HG02798 (cell line): ENCODE results near the gene SDK1.
"Not testable (repeated sequence)": the region's sequence is repeated elsewhere in the genome, so short reads cannot be mapped to it uniquely, and the experiment has no call there.

ENCODE experiments used
- ATAC-seq: cut with Tn5 transposase; IDR thresholded peaks from one replicate; pipeline ENCODE4 v1.9.1; 2021; ENCODE audit warnings: mild to moderate bottlenecking; ENCODE audit not compliant: unreplicated experiment, poor library complexity

Gene SDK1

DNA sequence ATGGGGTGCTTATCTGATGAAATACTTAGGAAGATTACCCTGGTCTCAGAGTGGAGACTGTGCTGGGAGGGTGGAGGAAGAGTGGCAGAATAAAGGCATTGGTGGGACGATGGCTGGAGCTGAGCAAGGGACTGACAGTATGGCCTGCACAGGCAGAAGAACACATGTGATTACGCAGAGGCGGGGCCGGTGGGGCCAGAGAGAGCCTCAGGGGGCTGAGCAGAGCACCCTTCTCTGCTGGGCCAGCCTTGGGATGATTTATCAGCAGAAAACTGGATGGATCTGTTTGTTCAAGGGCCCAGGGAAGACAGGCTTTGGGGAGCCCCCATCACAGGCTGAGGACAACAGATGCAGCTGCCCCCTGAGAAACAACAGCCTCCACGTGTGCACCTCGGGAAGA lies 272.1 kb downstream of the SDK1 start:
- no peak for ATAC-seq

DNA sequence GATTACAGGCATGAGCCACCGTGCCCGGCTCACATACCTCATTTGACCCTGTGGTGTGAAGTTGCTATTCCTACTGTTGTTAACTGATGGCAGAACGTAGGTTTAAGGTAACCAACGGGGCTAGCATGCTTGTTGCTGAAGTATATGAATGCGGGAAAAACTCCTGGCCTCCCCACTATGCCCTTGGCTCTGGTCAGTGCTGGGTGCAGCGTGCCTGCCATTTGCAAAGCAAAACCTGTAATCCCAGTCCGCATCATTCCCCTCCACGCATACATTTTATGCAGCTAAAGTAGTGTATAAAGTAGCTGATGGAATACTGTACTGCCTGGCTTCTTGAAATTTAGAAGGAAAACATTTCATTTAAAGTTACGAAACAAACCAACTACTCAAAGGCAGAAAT lies 273.3 kb downstream of the SDK1 start:
- ATAC-seq = no peak

DNA sequence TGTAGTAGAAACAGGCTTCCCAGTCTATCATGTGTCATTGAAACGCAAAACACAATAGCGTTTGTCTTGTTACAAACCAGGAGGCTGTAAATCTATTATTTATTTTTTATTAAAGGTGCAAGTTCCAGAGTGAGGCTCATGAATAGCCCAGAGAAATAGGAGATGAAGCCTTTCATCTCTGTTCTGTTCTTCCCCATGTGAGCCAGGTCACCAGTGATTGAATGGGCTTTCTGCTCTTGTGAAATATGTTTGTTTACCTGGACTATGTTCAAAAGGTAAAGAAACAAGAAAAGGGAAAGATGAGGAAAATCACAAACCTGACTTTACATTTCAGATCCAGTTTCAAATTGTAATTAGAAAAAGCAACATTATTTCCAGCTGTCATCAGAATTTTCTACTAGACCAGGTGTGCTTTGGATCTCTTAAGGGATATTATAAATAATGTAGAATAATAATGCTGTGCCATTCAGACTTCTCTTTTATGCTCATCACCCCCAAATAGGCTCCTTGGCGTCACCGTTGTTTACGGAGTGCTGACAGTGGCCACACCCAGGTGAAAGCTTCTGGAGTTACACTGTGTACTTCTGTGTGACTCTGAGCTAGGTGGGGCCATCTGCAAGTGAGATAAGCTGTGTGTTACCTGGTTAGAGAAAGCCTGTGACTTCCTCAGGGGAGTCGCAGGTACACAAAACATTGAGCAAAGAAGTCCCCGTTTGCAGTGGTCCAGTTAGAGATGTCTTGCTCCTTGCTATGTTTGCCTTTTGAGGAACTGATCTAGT lies 274.9 kb downstream of the SDK1 start:
- ATAC-seq = no peak

DNA sequence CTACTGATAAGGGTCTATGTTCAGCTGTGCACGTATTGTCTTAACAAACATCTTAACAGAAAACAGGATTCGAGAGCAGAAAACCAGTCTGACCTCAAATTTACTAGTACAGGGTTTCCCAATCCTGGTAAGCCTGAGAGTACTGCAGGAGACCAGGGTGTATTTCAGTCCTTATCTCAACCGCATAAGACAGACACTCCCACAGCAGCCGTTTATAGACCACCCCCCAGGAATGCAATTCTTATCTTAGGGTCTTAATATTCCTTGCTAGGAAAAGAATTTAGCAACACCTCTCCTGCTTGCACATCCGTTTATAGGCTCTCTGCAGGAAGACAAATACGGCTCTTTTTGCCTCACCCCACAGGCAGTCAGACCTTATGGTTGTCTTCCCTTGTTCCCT lies 277.3 kb downstream of the SDK1 start:
- ATAC-seq = no peak

DNA sequence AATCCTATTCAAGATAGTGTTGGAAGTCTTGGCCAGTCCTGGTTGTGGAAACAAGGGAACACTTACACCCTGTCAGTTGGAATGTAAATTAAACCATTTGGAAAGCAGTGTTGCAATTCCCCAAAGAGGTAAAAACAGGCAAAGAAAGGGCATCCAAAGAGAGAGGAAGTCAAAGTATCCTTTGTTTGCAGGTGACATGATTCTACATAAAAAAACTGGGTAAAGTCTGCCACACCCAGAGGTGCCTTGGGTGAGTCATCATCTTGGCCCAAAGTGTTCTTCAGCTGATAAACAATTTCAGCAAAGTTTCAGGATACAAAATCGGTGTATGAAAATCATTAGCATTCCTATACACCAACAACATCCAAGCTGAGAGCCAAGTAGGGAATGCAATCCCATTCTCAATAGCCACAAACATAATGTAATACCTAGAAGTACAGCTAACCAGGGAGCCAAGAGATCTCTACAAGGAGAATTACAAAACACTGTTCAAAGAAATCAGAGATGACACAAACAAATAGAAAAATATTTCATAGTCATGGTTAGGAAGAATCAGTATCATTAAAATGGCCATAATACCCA lies 278.7 kb downstream of the SDK1 start:
- no peak for ATAC-seq

DNA sequence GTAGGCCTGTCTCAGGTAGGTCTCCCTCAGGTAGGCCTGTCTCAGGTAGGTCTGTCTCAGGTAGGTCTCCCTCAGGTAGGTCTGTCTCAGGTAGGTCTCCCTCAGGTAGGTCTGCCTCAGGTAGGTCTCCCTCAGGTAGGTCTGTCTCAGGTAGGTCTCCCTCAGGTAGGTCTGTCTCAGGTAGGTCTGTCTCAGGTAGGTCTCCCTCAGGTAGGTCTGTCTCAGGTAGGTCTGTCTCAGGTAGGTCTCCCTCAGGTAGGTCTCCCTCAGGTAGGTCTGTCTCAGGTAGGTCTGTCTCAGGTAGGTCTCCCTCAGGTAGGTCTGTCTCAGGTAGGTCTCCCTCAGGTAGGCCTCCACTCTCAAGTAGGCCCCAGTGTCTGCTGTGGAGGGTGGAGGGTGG lies 281.1 kb downstream of the SDK1 start:
- ATAC-seq = not testable (repeated sequence)

DNA sequence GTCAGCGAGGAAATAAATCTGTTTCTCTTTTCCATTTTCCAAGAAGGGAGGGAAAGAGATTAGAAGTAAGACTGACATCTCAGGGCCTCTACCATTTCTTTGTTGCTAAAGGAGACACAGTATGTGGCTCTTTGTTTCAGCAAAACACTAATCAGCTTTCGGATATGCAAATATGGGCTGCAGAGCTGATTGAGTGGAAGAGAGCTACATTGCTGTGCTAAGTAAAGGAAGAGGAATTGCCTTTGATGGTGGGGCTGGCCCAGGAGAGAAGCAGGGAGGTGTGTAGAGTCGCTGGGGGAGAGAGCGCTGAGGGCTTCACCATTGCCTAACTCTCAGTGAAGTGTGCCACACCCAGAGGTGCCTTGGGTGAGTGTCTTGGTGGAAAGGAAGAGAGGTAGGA lies 284.8 kb downstream of the SDK1 start:
- ATAC-seq = no peak

DNA sequence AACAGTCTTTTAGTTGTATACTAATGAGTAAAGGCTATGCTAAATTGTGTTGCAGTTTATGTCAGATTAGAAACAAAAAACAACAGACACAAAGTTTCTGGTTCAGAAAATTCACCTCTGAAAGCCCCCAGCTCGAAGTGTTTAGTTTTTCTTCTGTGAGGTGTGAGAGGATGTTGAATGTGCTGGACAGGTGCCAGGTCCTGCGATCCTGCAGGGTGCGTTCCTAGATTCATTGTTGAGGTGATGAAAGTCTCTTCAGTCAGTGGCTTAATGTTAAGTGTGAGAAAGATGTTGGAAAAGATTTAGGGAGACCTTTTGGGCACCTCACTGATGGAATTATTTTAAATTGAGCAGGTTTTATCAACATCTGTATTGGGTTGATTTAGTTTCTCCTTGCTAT lies 287.3 kb downstream of the SDK1 start:
- no peak for ATAC-seq

DNA sequence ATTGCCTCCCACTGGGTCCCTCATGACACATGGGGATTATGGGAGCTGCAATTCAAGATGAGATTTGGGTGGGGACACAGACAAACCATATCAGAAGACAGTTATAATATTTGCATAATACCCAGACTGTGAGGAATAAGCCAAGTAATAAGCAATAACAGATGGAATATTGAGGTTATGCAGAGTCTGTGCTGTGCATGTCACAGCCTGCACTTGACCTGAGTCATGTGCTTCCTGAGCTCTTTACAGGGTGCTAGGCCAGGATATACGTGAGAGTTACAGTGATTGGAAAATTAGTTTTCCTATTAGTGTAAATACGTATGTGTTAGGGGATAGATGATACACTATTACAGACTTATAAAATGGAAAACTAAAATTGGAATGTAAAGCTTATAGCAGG lies 288.7 kb downstream of the SDK1 start:
- ATAC-seq = no peak

DNA sequence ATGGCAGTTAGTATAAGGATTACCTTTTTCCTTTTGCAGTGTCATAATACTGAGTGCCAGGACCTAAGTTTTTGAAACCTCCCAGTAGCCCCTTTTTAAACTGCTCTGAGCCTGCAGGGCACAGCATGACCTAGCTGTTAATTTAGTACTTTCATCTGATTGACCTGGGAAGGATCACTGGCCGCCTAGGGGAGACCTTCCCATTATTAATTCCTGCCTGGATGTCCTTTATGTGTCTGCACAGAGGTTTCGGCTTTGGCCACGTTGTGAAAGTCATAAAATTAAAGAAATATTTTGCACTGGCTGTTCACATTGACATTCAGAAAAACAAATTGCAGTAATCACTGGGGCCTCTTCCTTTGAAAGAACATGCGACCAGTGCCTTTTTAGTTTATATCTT lies 290.2 kb downstream of the SDK1 start:
- ATAC-seq = no peak

DNA sequence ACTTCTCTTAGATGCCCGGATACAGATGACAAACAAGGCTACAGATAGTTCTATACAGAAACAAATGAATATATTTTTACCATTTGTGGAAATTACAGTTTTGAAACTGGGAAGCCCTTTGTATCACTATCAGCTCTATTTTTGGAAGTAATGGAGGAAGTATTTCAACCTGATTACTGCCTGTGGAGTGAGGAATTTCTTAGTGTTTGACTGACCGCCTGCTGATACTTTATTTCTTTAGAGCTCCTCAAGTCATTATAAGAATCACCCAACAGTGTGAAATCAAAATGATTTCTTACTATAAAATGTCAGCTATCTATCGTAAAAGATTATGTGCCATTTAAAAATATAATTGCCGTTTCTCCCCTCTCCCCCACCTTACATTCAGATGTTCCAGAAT lies 290.9 kb downstream of the SDK1 start:
- no peak for ATAC-seq

DNA sequence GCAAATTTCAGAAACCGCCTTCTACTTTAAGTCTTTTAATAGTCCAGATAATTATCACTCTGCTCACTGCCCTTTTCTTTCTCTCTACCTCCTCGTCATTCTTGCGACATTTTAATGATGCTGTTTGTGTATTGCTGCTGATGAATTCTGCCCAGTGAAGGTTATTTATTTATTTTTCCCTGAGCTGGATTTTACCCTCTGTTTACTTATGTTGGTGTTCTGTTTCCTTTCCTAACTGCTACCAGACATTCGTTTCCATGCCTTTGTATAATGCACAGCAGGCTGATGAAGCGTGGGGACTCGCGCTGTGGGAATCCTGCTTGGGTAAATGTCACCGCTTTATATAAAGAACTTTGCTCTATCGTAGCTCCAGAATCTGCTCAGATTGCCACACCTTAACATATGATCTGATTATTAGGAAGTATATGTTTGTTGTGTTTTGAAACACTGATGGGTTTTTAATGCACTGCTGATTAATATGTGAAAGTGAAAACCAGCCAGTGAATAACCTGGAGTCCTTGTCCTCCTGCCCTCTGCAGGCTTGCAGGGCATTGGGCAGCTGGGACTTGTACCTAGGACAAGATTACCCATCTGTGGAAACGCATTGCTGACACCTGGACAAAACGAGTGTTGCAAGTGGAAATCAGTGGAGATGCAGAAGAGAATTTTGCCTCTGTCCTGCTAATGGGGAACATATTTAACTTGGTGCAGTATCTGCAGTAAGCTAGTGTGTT lies 291.5 kb downstream of the SDK1 start:
- no peak for ATAC-seq

DNA sequence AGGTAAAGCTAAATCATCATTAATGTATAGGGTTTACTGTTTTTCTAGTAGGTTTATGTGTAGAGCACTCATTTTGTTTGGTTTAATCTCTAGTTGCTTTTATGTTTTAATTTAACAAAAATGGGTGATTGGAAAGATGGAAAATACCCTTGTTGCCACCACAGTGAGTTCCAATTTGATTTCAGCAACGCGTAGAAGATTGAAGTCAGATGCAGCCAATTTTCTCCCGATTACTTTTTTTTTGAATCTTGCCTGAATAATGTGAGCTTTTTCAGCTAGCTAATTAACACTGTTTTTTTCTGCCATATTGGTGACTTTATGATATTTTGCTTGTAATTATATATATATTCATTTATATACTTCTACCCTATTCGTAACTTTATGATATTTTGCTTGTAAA lies 293.8 kb downstream of the SDK1 start:
- no peak for ATAC-seq

DNA sequence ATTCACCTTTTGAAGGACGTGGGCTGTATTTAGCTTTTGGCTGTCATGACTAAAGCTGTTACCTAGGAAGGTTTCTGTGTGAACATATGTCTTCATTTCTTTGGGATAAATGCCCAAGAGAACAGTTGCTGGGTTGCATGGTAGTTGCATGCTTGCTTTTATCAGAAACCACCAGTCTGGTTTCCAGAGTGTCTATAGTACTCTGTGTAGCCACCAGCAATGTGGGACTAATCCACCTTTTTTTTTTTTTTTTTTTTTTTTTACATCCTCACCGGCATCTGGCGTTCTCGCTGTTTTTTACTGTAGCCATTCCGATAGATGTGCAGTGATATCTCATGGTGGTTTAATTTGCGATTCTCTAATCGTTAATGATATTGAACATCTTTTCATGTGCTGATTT lies 297.8 kb downstream of the SDK1 start:
- ATAC-seq = no peak

DNA sequence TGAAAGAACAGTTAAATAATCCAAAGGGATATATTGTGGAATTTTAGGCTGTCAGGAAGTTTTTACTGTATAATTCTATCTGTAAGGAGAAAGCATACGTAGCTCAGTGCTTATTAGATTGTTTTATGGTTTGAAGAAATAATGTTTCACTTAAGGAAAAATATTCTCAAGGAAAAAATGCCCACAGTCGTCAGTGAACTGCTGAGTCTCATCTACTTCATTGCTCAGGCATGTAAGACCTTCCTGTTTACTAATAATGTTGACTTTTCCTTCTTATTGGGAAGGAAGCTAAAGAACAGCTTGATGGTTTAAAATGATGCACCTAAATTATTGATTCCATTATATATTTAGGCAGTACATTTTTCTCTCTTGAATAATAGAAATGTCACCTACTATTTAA lies 304.2 kb downstream of the SDK1 start:
- no peak for ATAC-seq

DNA sequence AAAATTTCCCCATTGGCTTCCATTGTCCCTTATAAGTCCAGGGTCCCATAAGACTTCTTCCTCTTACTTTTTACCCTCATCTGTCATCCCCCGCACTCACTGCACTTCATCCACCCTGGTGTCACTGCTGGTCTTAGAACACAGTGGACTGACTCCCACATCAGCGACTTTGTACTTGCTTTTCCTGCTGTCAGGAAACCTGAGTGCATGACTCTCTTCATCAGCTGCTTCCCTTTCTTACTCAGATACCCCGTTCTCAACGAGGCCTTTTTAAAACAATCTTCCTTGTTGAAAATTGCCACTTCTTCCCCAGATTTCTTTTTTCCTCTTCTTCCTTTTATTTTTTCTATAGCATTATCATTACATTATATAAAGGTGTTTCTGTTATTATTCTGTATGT lies 305.4 kb downstream of the SDK1 start:
- no peak for ATAC-seq

DNA sequence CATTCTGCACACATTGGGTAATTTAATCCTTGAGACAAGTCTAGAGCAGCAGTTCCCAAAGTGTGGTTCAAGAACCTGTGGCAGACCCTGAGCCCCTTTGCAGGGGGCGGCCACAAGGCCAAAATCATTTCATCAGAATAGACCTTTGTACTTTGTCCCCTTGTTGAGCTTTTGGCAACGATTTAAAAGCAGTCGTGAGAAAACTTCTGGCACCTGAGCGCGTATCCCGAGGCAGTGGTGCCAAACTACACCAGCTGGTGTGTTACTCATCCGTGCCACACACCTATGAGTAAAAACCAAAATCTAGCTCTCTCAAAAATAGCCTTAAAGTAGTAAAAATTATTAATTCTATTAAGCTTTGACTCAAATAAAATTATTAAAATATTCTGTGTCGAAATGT lies 306.8 kb downstream of the SDK1 start:
- no peak for ATAC-seq

DNA sequence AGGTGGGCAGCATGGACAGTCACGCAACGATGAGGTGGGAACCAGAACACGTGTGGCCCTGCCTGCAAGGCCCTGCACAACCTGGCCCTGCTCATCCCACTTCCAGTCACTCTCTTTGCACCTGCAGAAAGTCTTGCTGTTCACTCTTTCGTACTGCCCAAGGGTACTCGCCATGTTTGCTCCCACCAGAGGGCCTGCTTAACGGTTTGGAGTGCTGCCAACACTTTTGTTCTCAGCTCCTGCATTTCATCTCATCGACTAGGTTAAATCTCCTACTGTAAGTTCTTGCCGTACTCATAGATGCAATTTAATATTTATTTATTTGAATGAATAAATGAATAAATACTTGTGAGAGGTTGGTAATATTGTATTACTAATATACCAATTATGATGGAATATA lies 315.3 kb downstream of the SDK1 start:
- no peak for ATAC-seq

DNA sequence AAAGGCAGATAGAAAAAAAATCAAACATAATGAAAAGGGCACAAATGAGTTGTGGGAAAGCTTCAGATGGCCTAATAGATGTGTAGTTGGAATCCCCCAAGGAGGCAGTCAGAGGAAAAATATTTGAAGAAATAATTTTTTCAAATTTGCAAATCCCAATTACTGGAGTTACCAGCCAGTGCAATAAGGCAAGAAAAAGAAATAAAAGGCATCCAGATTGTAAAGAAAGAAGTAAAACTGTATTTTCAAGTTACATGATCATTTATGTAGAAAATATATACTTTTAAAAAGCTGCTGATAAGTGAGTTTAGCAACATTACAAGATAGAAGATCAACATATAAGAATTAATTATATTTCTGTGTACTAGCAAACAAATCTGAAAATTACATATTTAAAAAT lies 329.0 kb downstream of the SDK1 start:
- ATAC-seq = no peak

DNA sequence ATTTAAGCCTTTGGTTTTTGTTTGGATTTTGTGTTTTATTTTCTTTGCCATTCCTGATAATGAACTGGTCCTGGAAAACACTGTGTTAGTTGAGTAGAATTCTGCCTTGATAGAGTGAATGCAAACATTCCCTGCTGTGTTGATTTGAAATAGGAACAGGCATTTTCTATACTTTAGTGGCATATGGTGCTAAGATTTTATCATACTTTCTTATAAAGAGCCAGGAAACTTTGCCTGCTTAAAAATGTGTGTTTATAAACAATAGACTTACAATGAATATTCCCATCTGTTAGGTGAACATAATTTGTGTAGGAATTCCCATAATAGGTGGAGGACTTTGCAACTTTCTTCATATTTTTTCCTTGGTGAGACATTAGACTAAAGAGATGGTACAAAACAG lies 333.3 kb downstream of the SDK1 start:
- ATAC-seq = no peak

DNA sequence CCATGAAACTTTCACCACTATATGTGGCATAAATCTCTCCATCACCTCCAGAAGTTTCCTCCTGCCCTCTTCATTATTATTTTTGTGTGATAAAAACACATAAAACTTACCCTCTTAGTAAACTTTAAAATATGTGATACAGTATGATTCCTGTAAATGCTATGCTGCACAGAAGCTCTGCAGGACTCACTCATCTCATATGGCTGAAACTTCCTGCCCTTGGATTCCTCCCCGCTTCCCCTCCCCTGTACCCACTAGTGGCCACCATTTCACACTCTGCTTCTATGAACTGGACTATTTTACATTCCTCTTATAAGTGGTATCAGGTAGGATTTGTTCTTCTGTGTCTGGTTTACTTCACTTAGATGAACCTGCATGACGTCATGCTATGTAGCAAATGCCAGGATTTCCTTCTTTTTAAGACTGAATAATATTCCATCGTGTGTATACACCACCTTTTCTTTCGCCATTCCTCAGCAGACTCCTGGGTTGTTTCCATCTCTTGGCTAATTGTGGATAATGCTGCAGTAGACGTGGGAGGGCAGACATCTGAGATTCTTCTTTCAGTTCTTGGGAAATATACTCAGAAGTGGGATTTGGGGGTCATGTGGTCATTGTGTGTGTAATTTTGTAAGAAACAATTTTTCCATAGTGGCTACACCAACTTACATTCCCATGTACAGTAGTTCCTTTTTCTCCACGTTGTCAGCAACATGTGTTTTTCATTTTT lies 335.2 kb downstream of the SDK1 start:
- no peak for ATAC-seq
